IPS DF 19.7 (cell line): Measurements from ENCODE around the gene TEX50.
"Not testable (repeated sequence)": the region's sequence is repeated elsewhere in the genome, so short reads cannot be mapped to it uniquely, and the experiment has no call there.

Experiments used
- DNase-seq: peaks from one replicate; pipeline ENCODE4 v3.0.0-alpha.2; 2013; ENCODE audit warnings: low read depth, low spot score

Gene TEX50

GRCh38 chr1:173635116-173635515, at the start of gene TEX50:
TSS of gene TEX50 (plus strand) at chr1:173635338. CDS start at chr1:173635522, 184 bp downstream.
- DNase-seq, result no peak

- no peak for DNase-seq
Measured at GRCh38 chr1:173590557-173590956, 44.6 kb upstream of the TEX50 start.

GRCh38 chr1:173591138-173591537, 44.0 kb upstream of the TEX50 start:
- DNase-seq, result not testable (repeated sequence)

- no peak for DNase-seq
Measured at GRCh38 chr1:173596097-173596825, 38.9 kb upstream of the TEX50 start.

GRCh38 chr1:173601588-173601987, 33.5 kb upstream of the TEX50 start:
- no peak for DNase-seq

GRCh38 chr1:173603056-173603591, 32.0 kb upstream of the TEX50 start, which contains the start of gene SLC9C2:
TSS of gene SLC9C2 (minus strand) at chr1:173603072. CDS start at chr1:173601776, 1,296 bp downstream.
- DNase-seq, result no peak

GRCh38 chr1:173608503-173609216, 26.5 kb upstream of the TEX50 start:
- DNase-seq, result no peak

- DNase-seq, result not testable (repeated sequence)
Measured at GRCh38 chr1:173613086-173613485, 22.1 kb upstream of the TEX50 start.

GRCh38 chr1:173616859-173617258, 18.3 kb upstream of the TEX50 start:
- no peak for DNase-seq

GRCh38 chr1:173627269-173627668, 7.9 kb upstream of the TEX50 start:
- DNase-seq, result no peak

- no peak for DNase-seq
Measured at GRCh38 chr1:173628888-173629287, 6.2 kb upstream of the TEX50 start.

GRCh38 chr1:173637236-173638042, 2.3 kb downstream of the TEX50 start:
- not testable (repeated sequence) for DNase-seq

- DNase-seq, result no peak
Measured at GRCh38 chr1:173638043-173639021, 3.2 kb downstream of the TEX50 start.

GRCh38 chr1:173639102-173639501, 4.0 kb downstream of the TEX50 start:
- DNase-seq, result no peak

- DNase-seq, result not testable (repeated sequence)
Measured at GRCh38 chr1:173642450-173643139, 7.5 kb downstream of the TEX50 start.

GRCh38 chr1:173646656-173647055, 11.5 kb downstream of the TEX50 start:
- no peak for DNase-seq

GRCh38 chr1:173648880-173649605, 13.9 kb downstream of the TEX50 start:
- no peak for DNase-seq

- no peak for DNase-seq
Measured at GRCh38 chr1:173660306-173660705, 25.2 kb downstream of the TEX50 start.

- no peak for DNase-seq
Measured at GRCh38 chr1:173661271-173661670, 26.1 kb downstream of the TEX50 start.
